Activated CD4-positive, alpha-beta T cell treated with anti-CD3 and anti-CD28 coated beads, Interleukin-2, amount 50 U/mL, for 24 hours (primary cell): ENCODE measurements around the gene PRTN3.
"Not testable (repeated sequence)": the region's sequence is repeated elsewhere in the genome, so short reads cannot be mapped to it uniquely, and the experiment has no call there.

Experiments used
- DNase-seq, 2 donors: peaks; one replicate each; pipeline ENCODE4 v3.0.0-alpha.2; 2020; ENCODE audit warnings: low read depth in 1 of 2, low spot score in 1 of 2

PRTN3 gene

DNA sequence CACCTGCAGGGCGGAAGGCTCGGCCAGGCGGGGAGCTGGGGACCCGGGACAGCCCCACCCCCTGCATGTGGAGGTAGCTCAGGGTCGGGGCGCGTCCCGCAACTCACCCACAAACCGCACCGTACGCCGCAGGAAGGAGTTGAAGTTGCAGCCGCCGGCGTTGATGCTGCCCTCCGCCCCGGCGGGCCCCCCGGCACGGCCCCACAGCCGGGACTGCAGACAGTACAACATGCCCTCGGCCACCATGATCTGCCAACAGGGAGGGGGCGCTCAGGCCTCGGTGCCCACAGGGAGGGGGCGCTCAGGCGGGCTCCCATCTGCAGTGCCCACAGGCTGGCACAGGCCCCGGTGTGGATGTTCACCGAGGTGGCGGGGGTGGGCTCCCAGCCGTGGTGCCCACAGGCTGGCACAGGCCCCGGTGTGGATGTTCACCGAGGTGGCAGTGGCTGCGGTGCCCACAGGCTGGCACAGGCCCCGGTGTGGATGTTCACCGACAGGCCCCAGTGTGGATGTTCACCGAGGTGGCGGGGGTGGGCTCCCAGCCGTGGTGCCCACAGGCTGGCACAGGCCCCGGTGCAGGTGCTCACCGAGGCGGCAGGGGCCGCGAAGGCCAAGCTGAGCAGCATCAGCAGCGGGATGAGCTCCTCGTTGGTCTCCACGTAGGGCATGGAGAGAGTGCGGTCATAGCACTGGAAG, 25.6 kb upstream of the PRTN3 start:
- no peak for DNase-seq

DNA sequence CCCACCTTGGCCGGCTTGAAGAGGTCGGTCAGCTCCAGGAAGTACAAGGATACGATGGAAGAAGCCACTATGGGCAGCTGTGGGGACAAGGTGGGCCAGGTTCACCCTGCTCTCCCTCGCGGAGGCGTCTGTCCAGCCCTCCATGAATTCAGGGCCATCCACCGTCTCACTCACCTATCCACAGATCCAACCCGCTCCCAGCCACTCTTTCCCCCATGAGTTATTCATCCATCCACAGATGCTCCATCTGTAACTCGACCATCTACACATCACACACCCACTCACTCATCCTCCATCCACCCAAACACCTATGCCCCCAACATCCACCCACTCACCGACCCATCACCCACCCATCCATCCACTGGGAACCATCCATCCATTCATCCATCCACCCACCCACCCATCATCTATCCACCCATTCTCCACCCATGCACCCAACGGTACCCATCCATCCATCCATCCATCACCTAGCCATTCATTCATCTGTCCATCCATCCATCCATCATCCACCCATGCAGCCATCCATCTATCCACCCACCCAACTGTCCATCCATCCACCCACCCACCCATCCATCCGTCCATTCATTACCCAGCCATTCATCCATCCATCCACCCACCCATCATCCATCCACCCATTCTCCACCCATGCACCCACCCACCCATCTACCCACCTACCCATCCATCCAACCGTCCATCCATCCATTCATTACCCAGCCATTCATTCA, 24.9 kb upstream of the PRTN3 start:
- no peak for DNase-seq

- DNase-seq: no peak
Observed at GRCh38 chr19:816500-816857, 24.3 kb upstream of the PRTN3 start.

- DNase-seq: not testable (repeated sequence)
Observed at GRCh38 chr19:820212-820611, 20.6 kb upstream of the PRTN3 start.

GRCh38 chr19:821231-821824, 19.5 kb upstream of the PRTN3 start:
- no peak for DNase-seq

GRCh38 chr19:821825-822503, 18.8 kb upstream of the PRTN3 start, which contains the start of gene PLPPR3:
TSS of gene PLPPR3 (minus strand) at chr19:821955. CDS start at chr19:821559, 396 bp downstream.
- DNase-seq: no peak

DNA sequence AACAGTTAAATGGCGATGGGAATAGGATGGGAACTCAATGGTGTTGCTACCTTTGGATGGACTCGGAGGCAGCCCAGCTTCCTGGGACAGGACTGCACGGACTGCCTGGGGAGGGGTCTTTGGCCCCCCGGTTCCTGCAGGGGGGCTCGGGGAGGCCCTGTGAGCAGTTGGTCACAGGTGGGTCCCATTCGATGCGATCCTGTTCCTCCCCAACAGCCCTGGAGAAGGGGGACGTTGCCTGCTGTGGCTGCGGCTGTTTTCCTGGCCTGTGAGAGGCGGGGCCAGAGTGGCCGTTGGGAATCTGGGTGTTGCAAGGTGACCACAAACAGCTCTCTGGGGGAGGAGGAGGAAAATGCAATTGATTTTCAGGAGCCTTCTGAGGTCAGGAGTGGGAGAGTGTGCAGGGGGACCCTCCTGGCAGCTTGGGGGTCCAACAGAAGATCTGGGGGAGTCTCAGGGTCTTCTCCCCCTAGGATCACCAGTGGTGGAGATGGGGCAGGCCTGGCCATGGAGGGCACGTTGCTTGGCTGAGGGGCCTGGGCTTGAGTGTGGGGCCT, 17.2 kb upstream of the PRTN3 start:
- no peak for DNase-seq

DNA sequence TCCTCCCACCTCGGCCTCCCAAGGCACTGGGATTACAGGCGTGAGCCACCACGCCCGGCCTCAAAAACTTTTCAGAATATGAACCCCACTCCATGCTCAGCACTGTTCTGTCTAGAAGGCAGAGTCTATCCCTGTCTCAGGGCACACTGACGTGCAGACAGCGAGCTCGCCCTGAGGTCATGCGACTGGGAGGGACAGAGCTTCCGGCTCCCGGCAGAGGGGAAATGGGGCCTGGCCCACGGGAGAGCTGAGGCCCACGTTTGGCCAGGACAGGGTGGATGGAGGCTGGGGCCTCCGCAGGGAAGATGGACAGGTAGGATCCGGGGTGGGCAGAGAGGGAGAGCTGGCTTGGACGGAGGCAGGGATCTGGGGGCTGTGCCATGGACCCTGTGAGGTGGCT, 15.9 kb upstream of the PRTN3 start:
- no peak for DNase-seq

DNA sequence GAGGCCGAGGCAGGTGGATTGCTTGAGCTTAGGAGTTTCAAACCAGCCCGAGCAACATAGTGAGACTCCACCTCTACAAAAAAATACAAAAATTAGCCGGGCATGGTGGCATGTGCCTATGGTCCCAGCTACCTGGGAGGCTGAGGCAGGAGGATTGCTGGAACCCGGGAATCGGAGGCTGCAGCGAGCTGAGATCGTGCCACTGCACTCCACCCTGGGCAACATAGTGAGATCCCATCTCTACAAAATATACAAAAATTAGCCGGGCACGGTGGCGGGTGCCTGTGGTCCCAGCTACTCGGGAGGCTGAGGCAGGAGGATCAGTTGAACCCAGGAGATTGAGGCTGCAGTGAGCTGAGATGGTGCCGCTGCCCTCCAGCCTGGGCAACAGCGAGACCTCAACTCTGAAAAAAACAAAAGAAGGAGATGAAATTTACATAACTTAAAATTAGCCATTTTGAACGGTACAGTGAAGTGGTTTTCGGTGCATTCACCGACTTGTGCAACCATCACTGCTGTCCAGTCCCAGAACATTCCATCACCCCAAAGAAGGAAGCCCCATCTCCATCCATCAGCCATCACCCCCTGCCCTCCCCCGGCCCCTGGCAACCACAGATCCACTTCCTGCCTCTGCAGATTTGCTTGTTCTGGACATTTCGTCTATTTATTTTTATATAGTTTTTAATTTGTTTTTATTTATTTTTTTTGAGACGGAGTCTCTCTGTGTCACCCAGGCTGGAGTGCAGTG, 14.7 kb upstream of the PRTN3 start:
- DNase-seq: no peak

GRCh38 chr19:827314-827709, 13.5 kb upstream of the PRTN3 start:
- no peak for DNase-seq

DNA sequence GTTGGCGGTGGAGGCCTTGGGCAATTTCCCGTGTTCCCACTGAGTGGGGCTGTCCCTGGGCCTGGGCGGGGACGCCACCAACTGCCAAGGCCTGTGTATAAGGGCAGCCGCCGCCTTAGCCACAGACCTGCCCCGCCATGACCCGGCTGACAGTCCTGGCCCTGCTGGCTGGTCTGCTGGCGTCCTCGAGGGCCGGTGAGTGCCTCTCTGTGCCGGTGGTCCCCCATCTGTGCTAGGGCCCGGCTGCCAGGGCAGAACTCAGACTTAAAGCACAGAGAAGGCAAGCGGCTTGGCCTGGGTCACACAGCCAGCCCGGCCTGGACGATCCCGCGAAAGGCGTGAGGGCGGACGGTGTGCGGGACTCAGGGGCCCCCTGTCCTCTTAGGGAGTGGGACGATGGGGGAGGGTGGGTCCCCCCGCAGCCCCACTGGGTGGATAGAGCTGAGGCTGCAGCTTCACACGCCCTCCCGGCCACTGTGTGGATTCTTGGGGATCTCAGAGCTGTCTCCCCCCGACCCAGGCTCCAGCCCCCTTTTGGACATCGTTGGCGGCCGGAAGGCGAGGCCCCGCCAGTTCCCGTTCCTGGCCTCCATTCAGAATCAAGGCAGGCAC, 13.0 kb upstream of the PRTN3 start, which contains the start of gene AZU1:
TSS of gene AZU1 (plus strand) at position 128 of the 612 bp plus-strand sequence. CDS start at position 138, 10 bp downstream.
- DNase-seq: no peak

DNA sequence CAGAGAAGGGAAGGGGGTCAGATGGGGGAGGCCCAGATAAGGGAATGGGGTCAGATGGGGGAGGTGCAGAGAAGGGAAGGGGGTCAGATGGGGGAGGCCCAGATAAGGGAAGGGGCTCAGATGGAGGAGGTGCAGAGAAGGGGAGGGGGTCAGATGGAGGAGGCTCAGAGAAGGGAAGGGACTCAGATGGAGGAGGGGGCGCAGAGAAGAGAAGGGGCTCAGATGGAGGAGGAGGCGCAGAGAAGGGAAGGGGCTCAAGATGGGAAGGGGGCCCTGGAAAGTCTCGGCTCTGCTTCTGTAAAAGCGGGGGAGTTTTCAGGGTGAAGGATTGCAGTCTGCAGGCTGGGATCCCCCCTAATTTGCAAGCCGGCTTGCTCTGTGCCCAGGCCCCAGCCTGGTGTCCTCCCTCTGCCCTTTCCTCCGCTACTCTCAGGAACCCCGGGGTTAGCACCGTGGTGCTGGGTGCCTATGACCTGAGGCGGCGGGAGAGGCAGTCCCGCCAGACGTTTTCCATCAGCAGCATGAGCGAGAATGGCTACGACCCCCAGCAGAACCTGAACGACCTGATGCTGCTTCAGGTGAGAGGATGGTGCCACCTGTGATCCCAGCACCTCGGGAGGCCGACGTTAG, 11.6 kb upstream of the PRTN3 start:
- no peak for DNase-seq

DNA sequence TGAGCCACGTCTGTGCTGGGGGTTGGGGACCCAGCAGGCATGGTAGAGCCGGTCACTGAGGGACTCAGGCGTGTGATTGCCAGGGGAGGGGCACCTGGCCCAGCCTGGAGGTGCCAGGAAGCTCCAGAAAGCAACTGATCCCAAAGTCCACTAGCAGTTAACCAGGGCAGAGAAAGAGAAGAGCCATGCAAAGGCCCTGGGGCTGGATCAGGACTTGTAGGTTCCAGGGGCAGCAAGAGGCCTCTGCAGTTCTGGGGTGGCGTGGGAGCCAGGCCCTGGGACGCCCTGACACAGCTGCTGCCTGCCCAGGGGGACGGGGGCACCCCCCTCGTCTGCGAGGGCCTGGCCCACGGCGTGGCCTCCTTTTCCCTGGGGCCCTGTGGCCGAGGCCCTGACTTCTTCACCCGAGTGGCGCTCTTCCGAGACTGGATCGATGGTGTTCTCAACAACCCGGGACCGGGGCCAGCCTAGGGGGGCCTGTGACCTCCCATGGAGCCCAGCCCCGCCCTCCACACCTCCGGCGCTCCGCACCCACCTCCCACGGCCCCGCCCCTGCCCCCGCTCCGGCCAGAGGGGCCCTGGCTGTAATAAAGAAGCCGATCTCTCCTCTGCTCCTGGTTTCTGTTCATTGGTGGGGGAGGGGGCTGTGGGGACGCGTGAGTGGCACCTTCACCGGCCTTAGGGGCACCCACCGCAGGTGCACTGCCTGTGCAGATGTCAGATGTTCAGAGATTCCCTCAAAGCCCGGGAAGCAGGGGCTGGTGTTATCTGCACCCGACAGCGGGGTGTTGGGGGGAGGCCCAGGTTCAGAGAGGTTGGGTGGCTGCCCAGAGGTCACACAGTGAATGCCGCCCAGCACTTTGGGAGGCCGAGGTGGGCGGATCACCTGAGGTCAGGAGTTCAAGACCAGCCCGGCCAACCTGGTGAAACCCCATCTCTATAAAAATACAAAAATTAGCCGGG, 9.1 kb upstream of the PRTN3 start:
- DNase-seq: no peak

- DNase-seq: no peak
Observed at GRCh38 chr19:834216-834615, 6.6 kb upstream of the PRTN3 start.

- DNase-seq: no peak
Observed at GRCh38 chr19:835210-835810, 5.5 kb upstream of the PRTN3 start.

DNA sequence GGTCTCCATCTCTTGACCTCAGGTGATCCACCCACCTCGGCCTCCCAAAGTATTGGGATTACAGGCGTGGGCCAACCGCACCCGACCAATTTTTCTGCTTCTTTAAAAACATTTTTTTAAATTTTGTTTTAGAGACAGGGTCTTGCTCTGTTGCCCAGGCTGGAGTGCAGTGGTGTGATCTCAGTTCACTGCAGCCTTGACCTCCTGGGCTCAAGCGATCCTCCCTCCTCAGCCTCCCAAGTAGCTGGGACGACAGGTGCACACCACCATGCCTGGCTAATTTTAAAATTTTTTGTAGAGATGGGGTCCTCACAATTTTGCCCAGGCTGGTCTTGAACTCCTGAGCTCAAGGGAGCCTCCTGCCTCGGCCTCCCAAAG, 2.0 kb downstream of the PRTN3 start:
- DNase-seq: not testable (repeated sequence)

DNA sequence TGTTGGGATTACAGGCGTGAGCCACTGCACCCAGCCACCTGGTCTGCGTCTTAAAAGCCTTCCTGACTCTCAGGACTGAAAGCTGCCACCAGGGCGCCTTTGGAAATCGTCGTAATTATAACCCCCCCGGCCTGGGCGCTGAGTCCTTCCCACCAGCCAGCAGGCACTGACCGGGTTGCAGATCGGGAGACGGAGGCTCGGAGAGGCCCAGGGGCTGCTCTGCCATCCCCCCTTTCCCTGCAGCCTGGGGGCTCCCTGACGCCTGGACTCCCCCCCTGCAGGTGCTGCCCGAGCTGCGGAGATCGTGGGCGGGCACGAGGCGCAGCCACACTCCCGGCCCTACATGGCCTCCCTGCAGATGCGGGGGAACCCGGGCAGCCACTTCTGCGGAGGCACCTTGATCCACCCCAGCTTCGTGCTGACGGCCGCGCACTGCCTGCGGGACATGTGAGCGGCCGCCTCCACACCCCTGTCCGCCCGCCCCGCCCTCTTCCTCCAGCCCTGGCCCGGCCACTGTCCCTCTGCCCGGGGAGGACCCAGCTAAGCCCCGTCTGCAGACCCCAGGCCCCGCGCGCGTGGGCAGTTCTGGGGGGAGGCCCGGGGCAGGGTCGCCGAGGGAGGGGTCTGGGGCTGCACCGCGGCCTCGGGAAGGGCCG, 2.5 kb downstream of the PRTN3 start:
- no peak for DNase-seq
